ENCODE data around the gene PEX14. TPM values are rescaled to one million over a fixed set of nuclear protein-coding genes. Genes with fewer than 3 reads are reported as not detected.

The PEX14 gene
- total RNA-seq, 1 experiment from 2014 or later: 36.0 TPM

GRCh38 chr1:10621906-10622305, 147.2 kb downstream of the PEX14 start:
- intact Hi-C loops (cut with micrococcal nuclease; ENCODE audit: unreplicated experiment) (loop anchor here (10.0 kb wide), 1 partner anchor 107 kb away; no protein-coding TSS in a partner anchor), in situ Hi-C loops (cut with HindIII; ENCODE audit: low pct_unique_long_range_greater_than_20kb, low sequenced_read_pairs) (no loop called here)
- DNase-seq (ENCODE audit: low read depth, low spot score) (no peak), ATAC-seq (no peak)
- BruUV-seq (replicated peaks): no TSS peak
- H3K9me3 ChIP-seq (ENCODE audit: control insufficient read depth, insufficient read depth, low read depth, low read length): no peaks in the 10 kb centered on the region
- H3K4me1 ChIP-seq (ENCODE audit: control insufficient read depth, insufficient read depth, low read length): no peaks in the 10 kb centered on the region
- ChIA-PET POLR2A (interaction anchor here (0.6 kb wide), 1 partner anchor 257 kb away, joined by 4 read pairs; no protein-coding TSS in a partner anchor), CTCF (no interaction called here)
- H3K4me3 ChIP-seq (ENCODE audit: low read depth in 2 of 2, low read length in 2 of 2): no peak overlapping the region
- TF ChIP-seq SIN3A (IDR thresholded peaks at IDR 0.05; ENCODE audit: borderline replicate concordance, insufficient read depth, low read depth, low read length) (no peak), REST (IDR thresholded peaks at IDR 0.05; ENCODE audit: insufficient read depth in 1 of 2, low read depth in 2 of 2, low read length in 1 of 2) (no peak), POLR2AphosphoS5 (IDR thresholded peaks at IDR 0.05; ENCODE audit: low read depth, low read length) (no peak), CTCF (IDR thresholded peaks at IDR 0.05) (no peak), TCF7L2 (IDR thresholded peaks at IDR 0.05; ENCODE audit: low read depth, low read length) (no peak)
- no peak overlapping the region for H3K27ac ChIP-seq (ENCODE audit: low read length)
- H3K36me3 ChIP-seq (ENCODE audit: control insufficient read depth, insufficient read depth, low read length): peaks cover 3% of the 10 kb centered on the region; the same call in 1 of the 2 replicates
- H3K27me3 ChIP-seq (ENCODE audit: control insufficient read depth, insufficient read depth, low read length): no peaks in the 10 kb centered on the region

- Histone ChIP-seq H3K36me3 (ENCODE audit: control insufficient read depth, insufficient read depth, low read length) (peaks cover 3% of the 10 kb centered on the region; the same call in 1 of the 2 replicates), H3K27me3 (ENCODE audit: control insufficient read depth, insufficient read depth, low read length) (no peaks in the 10 kb centered on the region), H3K4me3 (ENCODE audit: low read depth in 2 of 2, low read length in 2 of 2) (no peak overlapping the region), H3K9me3 (ENCODE audit: control insufficient read depth, insufficient read depth, low read depth, low read length) (no peaks in the 10 kb centered on the region), H3K27ac (ENCODE audit: low read length) (no peak overlapping the region), H3K4me1 (ENCODE audit: control insufficient read depth, insufficient read depth, low read length) (no peaks in the 10 kb centered on the region)
- CTCF ChIA-PET: no interaction called here
- in situ Hi-C loops (cut with HindIII; ENCODE audit: low pct_unique_long_range_greater_than_20kb, low sequenced_read_pairs): no loop called here
- no TSS peak for BruUV-seq (replicated peaks)
- intact Hi-C loops (cut with micrococcal nuclease; ENCODE audit: unreplicated experiment): loop anchor here (10.0 kb wide), 1 partner anchor 108 kb away; no protein-coding TSS in a partner anchor
- POLR2A ChIA-PET: no interaction called here
- ATAC-seq (no peak), DNase-seq (ENCODE audit: low read depth, low spot score) (no peak)
- no peak for TF ChIP-seq TCF7L2 (IDR thresholded peaks at IDR 0.05; ENCODE audit: low read depth, low read length)
- TF ChIP-seq REST (IDR thresholded peaks at IDR 0.05; ENCODE audit: insufficient read depth in 1 of 2, low read depth in 2 of 2, low read length in 1 of 2): no peak
- TF ChIP-seq CTCF (IDR thresholded peaks at IDR 0.05): no peak
Measured at GRCh38 chr1:10622910-10623685, 148.3 kb downstream of the PEX14 start.

All from Panc1 (cell line).